LNCAP (cell line): Measurements from ENCODE around the gene CDC37L1.

ENCODE experiments used
- CTCF ChIP-seq: fragments of 450-650 bp; IDR thresholded peaks from 2 replicates; pipeline ENCODE4 v1.5.1; 2017; ENCODE audit warnings: mild to moderate bottlenecking

CDC37L1 gene

DNA sequence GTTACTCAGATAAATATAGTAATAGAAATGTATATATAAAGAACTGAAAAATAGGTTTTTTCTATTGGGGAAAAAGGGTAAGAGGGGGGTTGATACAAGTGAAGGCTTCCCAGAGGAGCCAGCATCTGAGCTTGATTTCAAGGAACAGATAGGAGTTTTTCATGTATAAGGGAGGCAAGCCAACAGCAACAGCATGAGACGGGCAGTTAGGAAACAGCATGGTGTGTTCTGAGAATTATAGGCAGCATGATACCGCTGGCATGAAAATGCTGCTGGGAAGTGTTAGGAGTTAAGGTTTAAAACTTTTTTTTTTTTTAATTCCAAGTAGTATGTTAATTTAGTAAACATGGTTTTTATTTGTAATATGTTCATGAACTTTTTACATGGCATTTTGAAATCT, 9.7 kb downstream of the CDC37L1 start:
- no peak for TF ChIP-seq CTCF

DNA sequence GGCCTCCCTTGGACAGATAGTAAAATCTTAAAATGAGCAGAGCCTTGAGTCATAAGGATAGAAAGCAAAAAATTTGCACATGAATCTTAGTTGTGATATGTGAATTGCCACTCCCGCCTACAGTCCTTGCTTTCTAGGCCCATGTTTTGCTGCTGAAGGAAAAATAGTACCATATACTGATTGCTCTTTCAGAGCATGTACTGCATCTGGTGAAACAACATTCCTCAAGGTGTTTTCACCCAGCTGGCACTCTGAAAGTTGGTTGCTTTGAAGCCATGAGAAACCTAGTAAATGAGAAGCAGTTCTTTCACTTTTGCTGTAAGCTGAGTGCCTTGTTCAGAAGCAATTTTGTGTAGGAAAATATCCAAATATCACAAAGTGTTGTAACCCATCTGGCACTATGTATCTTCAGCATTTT, 10.3 kb downstream of the CDC37L1 start:
- TF ChIP-seq CTCF: no peak

GRCh38 chr9:4690144-4690543, 10.8 kb downstream of the CDC37L1 start:
- no peak for TF ChIP-seq CTCF

- no peak for TF ChIP-seq CTCF
Measured at GRCh38 chr9:4691795-4692194, 12.4 kb downstream of the CDC37L1 start.

DNA sequence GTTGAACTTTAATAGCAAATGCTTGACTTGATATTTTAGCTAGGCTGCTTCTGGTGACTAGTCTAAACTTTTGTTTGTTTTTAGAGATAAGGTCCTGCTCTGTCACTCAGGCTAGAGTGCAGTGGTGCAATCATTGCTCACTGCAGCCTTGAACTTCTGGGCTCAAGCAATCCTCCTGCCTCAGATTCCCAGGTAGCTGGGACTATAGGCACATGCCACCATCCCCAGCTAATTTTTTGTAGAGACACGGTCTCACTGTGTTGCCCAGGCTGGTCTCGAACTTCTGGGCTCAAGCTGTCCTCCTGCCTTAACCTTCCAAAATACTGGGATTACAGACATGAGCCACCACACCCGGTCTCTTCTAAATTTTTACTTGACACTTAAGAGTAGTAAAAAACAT, 20.7 kb downstream of the CDC37L1 start:
- no peak for TF ChIP-seq CTCF

DNA sequence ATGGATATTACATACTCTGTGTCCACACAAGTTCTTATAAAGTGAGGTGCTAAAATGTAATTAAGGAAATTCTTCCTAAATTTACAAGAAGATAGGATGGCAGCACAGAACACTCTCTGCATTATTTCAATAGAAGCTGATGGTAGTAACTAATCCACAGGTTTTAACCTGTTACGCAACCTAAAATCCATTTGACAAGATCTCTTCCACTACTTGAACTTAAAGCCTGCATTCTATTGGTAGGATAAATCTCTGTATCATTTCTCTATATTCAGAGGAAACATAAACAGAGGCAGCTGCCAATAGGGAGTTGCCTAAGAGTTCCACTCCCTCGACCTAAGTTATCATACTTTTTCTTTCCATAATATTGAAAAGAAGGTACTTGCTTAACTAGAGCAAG, 21.6 kb downstream of the CDC37L1 start:
- TF ChIP-seq CTCF: no peak

DNA sequence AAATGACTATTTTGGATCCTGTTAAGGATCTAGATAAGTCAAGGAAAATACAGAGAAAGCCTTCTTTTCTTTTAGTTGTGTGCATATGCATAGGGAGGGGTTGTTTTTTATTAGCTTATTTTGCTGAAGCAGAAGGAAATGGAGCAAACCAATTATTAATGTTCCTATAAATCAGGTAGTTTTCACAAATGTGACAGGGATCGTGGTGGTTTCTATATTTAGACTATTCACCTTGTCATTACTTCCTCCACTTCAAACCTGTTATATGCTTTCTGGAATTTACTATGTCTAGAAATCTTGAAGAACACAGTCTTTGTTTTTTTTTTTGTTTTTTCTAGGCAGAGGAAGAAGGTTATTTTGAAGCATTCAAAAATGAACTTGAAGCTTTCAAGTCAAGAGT, 22.2 kb downstream of the CDC37L1 start:
- no peak for TF ChIP-seq CTCF

DNA sequence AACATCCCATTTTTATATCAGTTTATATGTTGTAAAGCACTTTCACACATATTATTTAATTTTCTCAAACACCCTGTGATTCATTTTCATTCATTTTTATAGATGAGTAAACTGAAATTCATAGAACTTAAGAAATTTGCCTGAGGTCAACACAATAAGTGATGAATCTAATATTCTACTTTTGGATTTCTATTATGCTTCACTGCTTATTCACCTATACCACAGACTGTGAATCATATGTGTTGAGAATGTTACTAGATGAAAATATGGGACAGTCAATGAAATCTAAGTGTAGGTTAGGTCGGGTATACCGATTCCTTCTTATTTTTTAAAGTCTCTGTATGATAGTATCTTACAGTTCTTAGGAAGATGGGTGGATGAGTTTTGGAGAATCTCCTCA, 24.8 kb downstream of the CDC37L1 start:
- no peak for TF ChIP-seq CTCF
